Ammon's horn (tissue), 1 donor: ENCODE measurements around the gene TCF7L2.

Experiments used
- DNase-seq: peaks from one replicate; pipeline ENCODE4 v3.0.0-alpha.2; 2016; ENCODE audit warnings: low spot score

TCF7L2 gene

DNA sequence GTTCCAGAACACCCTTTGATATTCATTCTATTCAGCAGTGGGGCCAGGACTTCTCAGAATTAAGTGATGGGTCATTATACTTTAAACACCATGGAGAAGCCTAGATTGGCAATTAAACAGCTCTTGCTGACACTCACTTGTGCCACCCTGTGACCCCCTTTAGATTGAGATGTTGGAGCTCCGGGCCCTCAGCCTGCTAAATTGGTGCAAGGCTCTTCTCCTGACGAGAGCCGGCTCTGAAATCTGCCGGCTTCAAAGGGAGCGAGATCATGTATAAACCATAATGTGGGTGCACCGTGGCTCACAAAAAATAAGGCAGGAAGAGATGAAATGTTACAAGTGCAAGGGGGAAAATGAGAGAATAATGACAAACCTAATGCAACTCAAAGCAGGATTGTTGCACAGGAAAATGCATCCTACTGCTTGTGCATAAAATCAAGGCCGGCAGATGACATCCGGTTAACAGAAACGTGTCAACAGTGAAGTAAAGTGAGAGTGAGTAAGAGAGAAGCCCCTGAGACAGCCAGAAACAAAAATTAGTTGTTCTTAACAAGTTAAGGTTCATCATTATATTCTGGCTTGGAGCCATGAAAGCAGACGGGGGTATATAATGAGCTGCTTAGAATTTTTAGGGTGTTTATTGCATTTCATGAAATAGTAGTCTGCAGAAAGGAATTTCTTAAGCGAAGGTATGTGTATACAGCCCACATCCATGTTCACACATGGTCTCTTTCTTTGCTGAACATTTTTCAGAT lies 198.2 kb downstream of the TCF7L2 start:
- no peak for DNase-seq

GRCh38 chr10:113148901-113149300 lies 198.9 kb downstream of the TCF7L2 start:
- DNase-seq: no peak

DNA sequence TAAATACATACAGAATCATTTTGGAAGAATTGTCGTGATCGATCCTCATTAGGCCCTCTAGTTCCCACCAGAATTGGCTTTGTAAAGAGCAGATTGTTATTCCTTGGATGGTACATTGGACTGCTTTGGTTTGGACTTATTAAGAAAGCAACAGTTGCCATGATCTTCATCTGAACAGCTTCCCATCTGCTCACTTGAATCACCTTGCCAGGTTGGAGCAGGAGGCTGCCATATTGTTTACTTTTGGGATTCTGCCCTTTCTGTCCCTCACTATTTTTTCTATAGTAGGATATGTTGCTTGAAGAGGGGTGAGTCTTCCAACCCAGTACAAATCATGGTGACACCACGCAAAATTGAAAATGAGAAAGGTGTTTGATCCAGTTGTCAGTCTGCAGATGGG lies 199.6 kb downstream of the TCF7L2 start:
- no peak for DNase-seq

DNA sequence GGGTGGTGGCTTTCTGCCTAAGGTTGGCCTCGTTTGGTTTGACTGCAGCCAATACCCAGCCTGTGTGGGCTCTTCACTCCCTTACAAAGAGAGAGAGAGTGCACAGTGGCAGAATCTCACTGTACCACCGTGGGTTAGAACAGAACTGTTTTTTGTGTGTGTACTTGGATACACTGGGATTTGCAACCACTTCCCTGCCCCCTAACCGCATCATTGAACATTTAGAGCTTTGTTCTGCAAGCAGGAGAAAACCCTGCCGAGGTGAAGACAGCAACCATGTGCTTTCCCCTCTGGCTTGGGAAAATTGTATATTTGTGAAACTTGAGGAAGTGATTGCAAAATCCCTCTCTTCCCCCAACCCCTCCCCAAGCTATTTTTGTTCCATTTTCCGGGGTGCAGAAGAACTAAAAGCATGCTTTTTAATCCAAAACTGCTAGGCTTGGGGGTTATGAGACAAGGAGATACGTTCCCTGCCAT lies 201.2 kb downstream of the TCF7L2 start:
- peak; percentile 67 for DNase-seq

GRCh38 chr10:113153493-113154102 lies 203.6 kb downstream of the TCF7L2 start:
- no peak for DNase-seq

DNA sequence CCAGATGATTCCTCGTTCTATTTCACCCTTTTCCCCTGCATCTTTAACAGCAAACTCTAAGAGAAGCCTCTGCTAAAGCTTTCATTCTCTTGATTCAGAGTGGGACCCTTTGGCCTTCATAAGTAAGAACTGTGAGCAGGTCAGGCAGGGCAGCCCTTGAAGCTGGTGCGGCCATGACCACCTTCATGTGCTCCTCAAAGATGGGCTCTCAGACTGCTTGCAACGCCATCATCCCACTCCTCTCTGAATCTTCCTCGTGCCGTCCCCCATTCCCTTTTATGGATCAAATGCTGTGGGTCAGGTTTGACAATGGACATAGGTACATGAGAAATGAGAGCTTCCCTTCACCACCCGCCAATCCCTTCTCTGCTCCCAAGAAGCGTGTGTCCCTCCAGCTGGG lies 207.4 kb downstream of the TCF7L2 start:
- no peak for DNase-seq

- no peak for DNase-seq
These were observed 208.1 kb downstream of the TCF7L2 start for GRCh38 chr10:113158183-113158582.

DNA sequence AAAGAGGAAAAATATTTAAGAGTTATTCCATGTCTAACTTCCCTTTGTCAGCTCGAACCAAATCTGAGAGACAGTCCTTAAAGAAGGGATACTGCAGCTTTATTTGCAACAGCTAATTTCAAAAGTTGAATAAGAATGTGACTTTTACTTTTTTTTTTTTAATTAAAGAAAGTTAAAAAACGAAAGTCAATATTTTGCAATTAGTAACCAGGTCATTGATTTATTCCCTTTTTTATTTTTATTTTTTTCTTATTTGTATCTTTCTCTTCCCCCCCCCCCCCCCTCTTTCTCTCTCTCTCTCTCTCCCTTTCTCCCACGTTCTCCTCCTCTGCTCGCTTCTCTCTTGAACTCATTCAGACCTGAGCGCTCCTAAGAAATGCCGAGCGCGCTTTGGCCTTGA lies 209.5 kb downstream of the TCF7L2 start:
- DNase-seq: no peak

DNA sequence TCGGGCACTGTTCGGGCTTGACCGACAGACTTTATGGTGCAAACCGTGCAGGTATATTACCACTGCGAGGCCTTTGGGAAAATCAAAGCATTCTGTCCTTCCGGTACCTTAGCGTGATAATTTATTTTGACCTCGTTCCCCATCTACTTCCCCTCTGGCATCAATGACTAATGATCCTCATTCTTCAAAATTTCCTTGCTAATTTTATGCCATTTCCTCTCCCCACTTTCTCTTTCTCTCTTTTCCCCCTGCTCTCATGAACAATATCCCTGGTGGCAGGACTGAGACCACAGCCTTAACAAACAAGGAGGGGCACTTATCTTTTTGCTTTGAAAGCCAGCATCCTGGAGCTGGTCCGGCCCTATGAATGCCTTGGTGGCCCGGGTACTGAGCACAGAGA lies 210.6 kb downstream of the TCF7L2 start:
- no peak for DNase-seq

- no peak for DNase-seq
These were observed 211.0 kb downstream of the TCF7L2 start for GRCh38 chr10:113161066-113161465.

DNA sequence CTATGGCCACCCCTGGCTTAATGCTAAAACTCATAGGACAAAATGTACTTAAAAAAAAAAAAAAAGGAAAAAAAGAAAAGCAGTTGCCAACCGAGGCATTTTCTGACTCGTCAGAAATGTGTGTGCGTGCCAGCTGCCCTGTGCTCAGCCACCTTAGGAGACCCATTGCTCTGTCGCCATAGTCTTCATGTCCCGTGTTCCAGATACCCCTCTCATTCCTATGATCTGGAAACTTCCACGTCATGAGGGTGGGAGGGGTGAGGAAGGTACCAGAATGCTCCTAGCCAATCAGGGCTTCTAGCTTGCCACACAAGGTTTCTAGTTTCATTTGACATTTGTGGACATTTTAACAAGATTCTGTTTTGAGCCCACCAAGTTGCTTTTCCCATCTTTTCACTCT lies 212.9 kb downstream of the TCF7L2 start:
- DNase-seq: no peak

- no peak for DNase-seq
These were observed 215.6 kb downstream of the TCF7L2 start for GRCh38 chr10:113165673-113166072.

DNA sequence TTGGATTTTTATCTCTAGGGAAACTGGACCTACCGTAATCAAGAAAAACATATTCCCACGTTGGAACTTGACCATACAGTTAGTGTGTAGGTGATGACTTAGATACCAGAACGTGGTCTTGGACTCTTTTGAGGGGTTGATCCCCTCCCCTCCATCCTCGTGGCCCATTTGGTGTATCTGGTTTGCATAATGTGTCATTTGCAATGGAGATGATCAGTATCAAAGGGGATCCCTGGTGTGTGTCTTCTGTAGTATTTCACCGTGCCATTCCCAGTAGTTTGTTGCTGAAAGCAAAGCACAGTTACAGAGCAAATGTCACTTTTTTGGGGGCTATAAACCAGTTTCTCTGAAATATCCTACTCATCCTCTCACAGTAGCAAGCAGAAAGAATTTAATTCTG lies 217.7 kb downstream of the TCF7L2 start:
- no peak for DNase-seq

GRCh38 chr10:113168584-113168983 lies 218.5 kb downstream of the TCF7L2 start:
- DNase-seq: no peak

GRCh38 chr10:113169111-113169510 lies 219.1 kb downstream of the TCF7L2 start:
- DNase-seq: no peak

GRCh38 chr10:113169853-113170460 lies 219.9 kb downstream of the TCF7L2 start:
- DNase-seq: no peak

- no peak for DNase-seq
These were observed 221.6 kb downstream of the TCF7L2 start for GRCh38 chr10:113171662-113172061.

DNA sequence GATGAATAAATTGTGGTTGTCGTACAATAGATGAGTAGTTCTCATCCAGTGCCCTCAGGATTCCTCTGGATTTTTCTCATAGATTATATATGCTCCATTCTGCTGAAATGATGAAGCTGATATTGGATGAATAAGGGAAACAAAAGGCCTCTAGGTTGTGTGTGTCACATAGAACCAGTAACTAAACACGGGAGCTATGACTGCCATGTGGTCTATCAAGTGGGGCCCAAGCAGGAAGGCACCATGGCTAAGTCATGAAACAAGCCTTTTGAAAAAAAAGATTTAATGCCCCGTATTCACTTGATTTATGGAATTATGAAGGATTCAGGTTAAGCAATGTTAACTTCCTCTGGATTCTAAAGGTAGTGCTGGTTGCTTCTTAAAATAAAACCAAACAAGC lies 225.1 kb downstream of the TCF7L2 start:
- no peak for DNase-seq

DNA sequence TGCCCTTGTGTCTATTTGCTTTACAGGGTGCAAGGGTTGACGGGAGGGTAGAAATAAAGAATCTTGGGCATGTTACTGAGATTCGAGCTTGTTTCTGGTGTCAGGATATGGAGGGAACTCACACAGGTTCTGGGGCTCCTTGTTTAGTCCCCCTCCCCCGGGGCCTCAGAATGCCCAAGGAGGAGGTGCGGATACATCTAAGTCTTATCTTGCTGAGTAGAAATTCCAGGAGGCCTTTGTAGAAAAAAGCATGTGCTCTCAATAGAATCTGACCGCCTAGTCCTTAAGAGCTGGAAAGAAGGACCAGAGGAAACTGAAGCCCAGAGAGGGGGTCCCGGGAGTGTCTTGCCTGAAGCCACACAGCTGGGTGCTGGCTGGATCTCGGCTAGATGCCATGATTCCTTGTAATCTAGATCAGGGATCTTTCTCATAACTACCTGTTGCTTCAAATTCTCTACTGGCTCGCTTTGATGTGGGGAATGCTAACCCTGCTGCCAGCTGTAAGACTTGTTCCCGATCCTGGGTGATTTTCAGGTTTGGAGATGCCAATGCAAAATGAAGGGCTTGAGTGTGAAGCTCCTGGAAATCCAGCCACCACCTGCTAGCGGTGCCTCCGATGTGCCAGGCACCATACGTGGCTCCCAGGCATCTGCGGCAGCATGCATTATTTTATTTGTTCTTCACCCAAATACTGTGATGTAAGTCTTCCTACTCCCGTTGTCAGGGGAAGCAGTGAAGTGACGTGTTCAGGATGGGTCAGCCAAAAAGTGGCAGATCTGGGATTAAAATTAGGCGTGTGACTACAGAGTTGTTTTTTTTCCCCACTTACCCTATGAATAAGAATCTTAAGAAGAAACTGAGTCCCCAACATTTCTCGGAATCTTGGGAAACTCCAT lies 226.0 kb downstream of the TCF7L2 start:
- DNase-seq: peak; percentile 20

DNA sequence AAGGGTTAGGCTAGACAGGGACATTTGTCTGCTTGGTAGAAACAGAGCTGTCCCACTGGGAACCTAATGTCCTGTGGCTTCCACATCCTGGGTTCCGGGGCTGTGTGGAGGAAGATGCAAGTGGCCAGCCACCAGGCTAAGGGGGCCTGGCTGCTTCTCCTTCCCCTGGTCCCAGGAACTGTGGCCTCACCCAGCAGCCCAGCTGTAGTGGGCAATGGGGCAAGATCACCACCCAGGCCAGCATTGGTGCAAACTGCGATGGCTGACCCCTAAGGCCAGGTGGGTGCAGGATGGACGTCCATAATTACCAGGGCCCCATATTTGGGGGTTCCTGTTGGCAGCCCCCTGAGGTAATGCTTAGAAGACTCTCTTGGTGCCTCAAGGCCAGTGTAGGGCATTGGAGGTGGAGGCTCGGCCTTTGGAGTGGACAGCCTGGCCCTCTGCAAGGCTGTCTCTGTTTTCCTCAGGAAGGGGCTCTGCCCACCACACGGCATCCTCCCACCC lies 226.7 kb downstream of the TCF7L2 start:
- no peak for DNase-seq

GRCh38 chr10:113177156-113177935 lies 227.3 kb downstream of the TCF7L2 start:
- DNase-seq: peak; percentile 74
